Measurements from ENCODE around the gene PALM3.
"Not testable (repeated sequence)": the region's sequence is repeated elsewhere in the genome, so short reads cannot be mapped to it uniquely, and the experiment has no call there.

PALM3 gene

DNA sequence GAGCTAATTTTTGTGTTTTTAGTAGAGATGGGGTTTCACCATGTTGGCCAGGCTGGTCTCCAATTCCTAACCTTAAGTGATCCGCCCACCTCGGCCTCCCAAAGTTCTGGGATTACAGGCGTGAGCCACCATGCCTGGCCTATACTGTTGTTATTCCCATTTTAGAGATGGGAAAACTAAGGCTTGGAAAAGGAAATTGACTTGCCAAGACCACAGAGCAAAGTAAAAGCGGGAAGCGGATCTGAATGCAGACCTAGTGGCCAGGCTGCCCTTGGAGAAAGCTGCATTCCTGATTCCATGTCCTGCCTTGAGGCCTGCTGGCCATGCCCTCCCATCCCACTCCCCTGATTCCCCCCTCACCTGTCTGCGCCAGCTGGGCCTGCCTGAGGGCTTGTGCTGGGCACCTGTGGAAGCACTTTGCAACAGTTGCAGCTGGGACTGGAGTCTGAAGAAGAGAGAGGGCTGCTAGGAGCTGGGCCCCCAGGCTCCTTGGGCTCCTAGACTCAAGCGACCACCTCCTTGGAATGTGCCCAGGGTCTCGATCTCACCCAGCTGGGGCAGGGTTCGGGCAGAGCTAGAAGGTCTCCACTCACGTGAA is 5.7 kb downstream of the PALM3 start:
- ATAC-seq (no peak), DNase-seq (no peak)
- H3K4me3 Mint-ChIP-seq = no peak overlapping the region
- peaks cover 40% of the 10 kb centered on the region for H3K4me1 Mint-ChIP-seq
- H3K27me3 Mint-ChIP-seq = peaks cover 46% of the 10 kb centered on the region
- H3K9me3 Mint-ChIP-seq = peaks cover 0 to 7% of the 10 kb centered on the region in 2 donors
- no peak overlapping the region for H3K27ac Mint-ChIP-seq

DNA sequence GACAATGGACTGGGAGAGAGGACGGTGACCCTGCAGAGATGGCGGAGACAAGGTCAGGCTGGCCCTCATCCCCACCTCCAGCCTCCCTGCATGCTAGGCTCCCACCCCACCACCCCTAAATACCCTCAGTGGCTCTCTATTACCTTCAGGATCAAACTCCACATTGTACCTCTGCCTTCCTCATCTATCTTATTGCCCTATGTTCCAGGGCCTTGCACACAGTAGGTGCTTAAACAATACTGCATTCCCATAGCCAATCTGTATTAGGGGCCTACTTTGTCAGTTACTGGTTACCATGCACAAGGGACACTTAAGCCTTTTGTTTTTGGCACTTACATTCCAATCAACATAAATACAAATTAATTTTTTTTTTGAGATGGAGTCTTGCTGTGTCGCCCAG is 6.5 kb downstream of the PALM3 start:
- H3K27ac Mint-ChIP-seq = no peak overlapping the region
- ATAC-seq = no peak

DNA sequence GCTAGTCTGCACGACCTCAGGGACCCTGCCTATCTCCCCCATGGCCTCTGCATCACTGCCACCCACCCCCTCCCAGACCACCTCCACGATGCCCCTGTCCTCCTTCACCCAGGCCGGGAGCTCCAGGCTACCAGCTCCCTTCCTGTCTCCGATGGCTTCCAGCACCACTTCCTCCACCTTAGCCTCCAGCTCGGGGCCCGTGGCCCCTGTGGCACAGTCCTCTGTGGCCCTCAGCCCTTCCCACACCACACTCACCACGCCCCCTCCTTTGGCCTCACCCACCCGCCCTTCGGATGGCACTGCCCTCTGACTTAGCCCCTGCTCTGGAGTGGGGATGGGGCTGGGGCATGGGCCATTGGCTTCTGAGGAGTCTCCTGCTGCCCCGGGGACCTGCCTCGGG is 7.2 kb downstream of the PALM3 start:
- Mint-ChIP-seq H3K27ac (no peak overlapping the region), H3K9me3 (peaks cover 0 to 7% of the 10 kb centered on the region in 2 donors), H3K27me3 (peaks cover 32% of the 10 kb centered on the region), H3K4me1 (peaks cover 38% of the 10 kb centered on the region), H3K4me3 (no peak overlapping the region)
- no peak for DNase-seq
- peak; percentile 27 for ATAC-seq

More for the DNA sequence above, 6.5 kb downstream of the PALM3 start:
- Mint-ChIP-seq H3K4me1 (peaks cover 40% of the 10 kb centered on the region), H3K9me3 (peaks cover 0 to 7% of the 10 kb centered on the region in 2 donors), H3K4me3 (no peak overlapping the region), H3K27me3 (peaks cover 39% of the 10 kb centered on the region)
- no peak for DNase-seq

DNA sequence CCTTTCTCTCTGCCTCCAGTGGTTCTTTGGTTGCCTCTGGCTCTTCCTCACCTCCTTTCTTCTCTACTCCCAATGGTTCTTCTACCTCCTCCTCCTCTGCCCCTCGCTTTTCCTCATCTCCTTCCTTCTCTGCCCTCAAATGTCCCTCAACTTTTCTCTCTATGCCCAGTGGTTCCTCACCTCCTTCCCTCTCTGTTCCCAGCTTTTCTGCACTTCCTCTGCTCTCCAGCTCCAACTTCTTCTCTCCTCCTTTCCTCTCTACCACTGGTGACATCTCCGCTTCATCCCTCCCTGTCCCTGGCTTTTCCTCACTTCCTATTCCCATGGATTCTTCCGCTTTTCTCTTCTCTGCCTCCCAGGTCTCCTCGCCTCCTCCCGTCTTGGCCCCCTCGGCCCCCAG is 7.8 kb downstream of the PALM3 start:
- DNase-seq (no peak), ATAC-seq (no peak)
- Mint-ChIP-seq H3K27ac (peak overlapping the region in 1 of 2 donors; percentile 2), H3K4me1 (peaks cover 32% of the 10 kb centered on the region), H3K4me3 (no peak overlapping the region), H3K27me3 (peaks cover 26% of the 10 kb centered on the region), H3K9me3 (peaks cover 0 to 7% of the 10 kb centered on the region in 2 donors)

DNA sequence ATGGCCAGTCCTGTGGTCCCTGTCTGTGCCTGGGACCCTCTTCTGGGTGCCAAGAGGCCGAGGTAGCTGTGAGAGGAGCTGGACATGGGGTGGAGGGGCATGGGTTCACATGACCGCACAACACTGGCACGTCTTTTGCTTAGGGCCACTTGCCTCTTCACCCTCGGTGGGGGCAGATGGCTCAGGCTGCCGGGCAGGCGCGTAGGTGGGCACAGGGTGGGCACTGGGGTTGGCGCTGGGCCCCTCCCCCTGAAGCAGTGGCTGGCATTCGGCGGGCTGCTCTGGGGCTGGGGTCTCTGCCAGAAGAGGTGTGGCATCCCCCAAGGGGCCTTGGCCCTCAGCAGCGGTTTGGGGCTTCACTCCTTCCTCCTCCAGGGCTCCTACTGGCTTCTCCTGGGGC is 8.4 kb downstream of the PALM3 start:
- H3K27ac Mint-ChIP-seq = no peak overlapping the region
- DNase-seq = no peak
- H3K9me3 Mint-ChIP-seq = peaks cover 0 to 8% of the 10 kb centered on the region in 2 donors
- H3K4me1 Mint-ChIP-seq = peaks cover 29% of the 10 kb centered on the region
- H3K27me3 Mint-ChIP-seq = peaks cover 20% of the 10 kb centered on the region
- no peak overlapping the region for H3K4me3 Mint-ChIP-seq
- no peak for ATAC-seq

DNA sequence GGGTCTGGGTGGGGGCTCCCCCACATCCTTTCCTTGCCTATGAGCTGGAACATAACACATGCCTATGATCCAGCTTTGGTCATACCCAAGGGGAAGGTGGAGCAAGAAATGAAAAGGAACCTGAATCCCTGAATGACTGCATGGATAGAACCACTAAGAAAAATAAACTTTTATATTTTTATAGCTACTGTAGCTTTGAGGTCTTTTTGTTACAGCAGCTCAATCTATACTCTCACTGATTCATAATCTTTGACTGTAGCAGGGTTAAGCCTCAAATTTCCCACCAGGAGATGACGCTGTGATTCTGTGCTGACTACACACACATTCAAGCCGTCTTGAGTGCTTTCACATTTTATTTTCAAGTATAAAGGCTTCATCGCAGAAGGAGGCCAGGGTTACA is 8.8 kb downstream of the PALM3 start:
- no peak for DNase-seq
- Mint-ChIP-seq H3K27ac (no peak overlapping the region), H3K4me1 (peaks cover 27% of the 10 kb centered on the region), H3K9me3 (peaks cover 0 to 13% of the 10 kb centered on the region in 2 donors), H3K27me3 (peaks cover 15% of the 10 kb centered on the region), H3K4me3 (no peak overlapping the region)
- no peak for ATAC-seq

DNA sequence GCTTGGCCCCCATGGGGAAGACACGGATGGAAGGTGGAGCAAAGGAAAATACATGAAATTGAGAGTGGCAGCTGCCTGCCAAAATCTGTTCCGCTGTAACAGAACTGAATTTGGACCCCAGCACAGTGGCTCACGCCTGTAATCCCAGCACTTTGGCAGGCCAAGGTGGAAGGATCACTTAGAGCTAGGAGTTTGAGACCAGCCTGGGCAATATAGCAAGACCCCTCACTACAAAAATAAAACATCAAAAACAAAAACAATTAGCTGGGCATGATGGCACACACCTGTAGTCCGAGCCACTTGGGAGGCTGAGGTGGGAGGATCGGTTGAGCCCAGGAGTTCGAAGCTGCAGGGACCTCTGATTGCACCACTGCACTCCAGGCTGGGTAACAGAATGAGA is 9.4 kb downstream of the PALM3 start:
- no peak overlapping the region for H3K4me3 Mint-ChIP-seq
- peak overlapping the region in 1 of 2 donors; percentile 79 for H3K27ac Mint-ChIP-seq
- peaks cover 21% of the 10 kb centered on the region for H3K4me1 Mint-ChIP-seq
- ATAC-seq (no peak), DNase-seq (no peak)
- peaks cover 9% of the 10 kb centered on the region for H3K27me3 Mint-ChIP-seq
- H3K9me3 Mint-ChIP-seq = peaks cover 0 to 13% of the 10 kb centered on the region in 2 donors

DNA sequence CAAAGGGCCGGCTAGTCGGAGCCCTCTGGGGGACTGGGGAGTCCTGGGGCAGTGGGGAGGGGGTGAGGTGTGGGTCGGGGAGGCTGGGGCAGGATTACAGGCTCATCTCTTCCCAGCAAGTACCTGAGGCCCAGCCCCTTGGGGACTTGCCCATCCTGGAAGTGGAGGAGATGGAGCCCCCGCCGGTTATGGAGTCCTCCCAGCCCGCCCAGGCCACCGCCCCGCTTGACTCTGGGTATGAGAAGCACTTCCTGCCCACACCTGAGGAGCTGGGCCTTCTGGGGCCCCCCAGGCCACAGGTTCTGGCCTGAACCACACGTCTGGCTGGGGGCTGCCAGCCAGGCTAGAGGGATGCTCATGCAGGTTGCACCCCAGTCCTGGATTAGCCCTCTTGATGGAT is 9.9 kb downstream of the PALM3 start:
- no peak overlapping the region for H3K4me3 Mint-ChIP-seq
- ATAC-seq = no peak
- no peak for DNase-seq
- H3K27ac Mint-ChIP-seq = peak overlapping the region in 1 of 2 donors; percentile 79
- peaks cover 0 to 13% of the 10 kb centered on the region in 2 donors for H3K9me3 Mint-ChIP-seq
- H3K4me1 Mint-ChIP-seq = peaks cover 21% of the 10 kb centered on the region
- H3K27me3 Mint-ChIP-seq = peaks cover 4% of the 10 kb centered on the region

DNA sequence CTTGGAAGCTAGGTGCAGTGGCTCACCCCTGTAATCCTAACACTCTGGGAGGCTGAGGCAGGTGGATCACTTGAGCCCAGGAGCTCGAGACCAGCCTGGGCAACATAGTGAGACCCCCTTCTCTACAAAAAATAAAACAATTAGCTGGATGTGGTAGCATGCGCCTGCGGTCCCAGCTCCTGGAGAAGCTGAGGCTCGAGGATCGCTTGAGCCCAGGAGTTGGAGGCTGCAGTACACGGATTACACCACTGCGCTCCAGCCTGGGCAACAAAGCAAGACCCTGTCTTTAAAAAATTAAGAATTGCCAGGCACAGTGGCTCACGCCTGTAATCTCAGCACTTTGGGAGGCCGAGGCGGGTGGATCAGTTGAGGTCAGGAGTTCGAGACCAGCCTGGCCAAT is 10.9 kb downstream of the PALM3 start:
- Mint-ChIP-seq H3K4me1 (peaks cover 28% of the 10 kb centered on the region), H3K9me3 (peaks cover 0 to 13% of the 10 kb centered on the region in 2 donors)
- ATAC-seq, H3K27me3 Mint-ChIP-seq, DNase-seq, H3K4me3 Mint-ChIP-seq, H3K27ac Mint-ChIP-seq: not testable (repeated sequence)

DNA sequence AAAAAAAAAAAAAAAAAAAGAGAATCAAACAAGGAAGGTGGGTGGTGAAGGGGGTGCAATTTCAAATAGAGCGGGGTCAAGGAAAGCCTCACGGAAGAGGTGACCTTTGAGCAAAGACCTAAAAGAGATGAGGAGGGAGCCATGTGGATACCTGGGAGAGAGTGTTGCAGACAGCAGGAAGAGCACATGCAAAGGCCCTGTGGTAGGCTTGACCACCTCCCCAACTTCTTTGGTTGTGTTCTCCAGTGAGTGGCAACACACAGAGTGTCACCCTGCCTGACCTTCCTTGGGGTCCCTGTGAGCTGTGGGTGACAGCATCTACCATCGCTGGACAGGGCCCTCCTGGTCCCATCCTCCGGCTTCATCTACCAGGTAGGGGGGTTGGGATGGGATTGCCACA is 11.4 kb downstream of the PALM3 start:
- DNase-seq = no peak
- Mint-ChIP-seq H3K27me3 (no peaks in the 10 kb centered on the region), H3K27ac (peak overlapping the region in 1 of 2 donors; percentile 15), H3K4me3 (no peak overlapping the region), H3K4me1 (peaks cover 30% of the 10 kb centered on the region), H3K9me3 (peaks cover 0 to 13% of the 10 kb centered on the region in 2 donors)
- no peak for ATAC-seq

DNA sequence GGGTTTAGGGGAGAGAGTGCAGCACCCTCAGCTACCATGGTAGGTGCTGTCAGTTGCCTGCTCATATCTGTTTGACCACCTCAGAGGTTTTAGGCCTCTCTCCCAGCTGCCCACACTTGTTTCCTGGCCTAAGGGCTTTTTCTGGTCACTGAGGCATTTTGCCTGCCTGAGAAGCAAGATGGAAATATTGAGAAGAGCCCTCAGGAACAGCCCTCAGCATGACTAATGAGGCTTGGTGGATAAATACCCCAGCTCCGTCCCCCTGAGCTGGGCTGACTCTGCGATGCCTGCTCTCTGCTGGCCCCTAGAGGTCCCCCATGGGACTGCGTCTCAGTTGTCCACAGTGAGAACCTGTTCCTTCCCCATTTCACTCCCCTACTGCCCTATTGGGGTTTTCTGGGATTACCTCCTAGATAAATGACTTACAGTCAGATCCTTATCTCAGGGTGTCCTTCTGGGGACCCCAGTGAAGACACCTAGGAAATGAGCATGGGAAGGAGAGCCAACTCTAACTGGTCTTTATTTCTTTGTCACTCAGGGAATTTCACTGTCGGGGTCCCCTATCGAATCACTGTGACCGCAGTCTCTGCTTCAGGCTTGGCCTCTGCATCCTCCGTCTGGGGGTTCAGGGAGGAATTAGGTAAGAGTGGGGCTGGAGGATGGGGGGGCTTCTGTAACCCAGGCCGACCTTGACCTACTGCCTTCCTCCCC is 13.3 kb downstream of the PALM3 start:
- H3K4me3 Mint-ChIP-seq = no peak overlapping the region
- H3K27ac Mint-ChIP-seq = no peak overlapping the region
- peaks cover 25% of the 10 kb centered on the region for H3K4me1 Mint-ChIP-seq
- H3K9me3 Mint-ChIP-seq = peaks cover 0 to 13% of the 10 kb centered on the region in 2 donors
- ATAC-seq = peak; percentile 79
- no peaks in the 10 kb centered on the region for H3K27me3 Mint-ChIP-seq
- peak; percentile 73 to 76 for DNase-seq

DNA sequence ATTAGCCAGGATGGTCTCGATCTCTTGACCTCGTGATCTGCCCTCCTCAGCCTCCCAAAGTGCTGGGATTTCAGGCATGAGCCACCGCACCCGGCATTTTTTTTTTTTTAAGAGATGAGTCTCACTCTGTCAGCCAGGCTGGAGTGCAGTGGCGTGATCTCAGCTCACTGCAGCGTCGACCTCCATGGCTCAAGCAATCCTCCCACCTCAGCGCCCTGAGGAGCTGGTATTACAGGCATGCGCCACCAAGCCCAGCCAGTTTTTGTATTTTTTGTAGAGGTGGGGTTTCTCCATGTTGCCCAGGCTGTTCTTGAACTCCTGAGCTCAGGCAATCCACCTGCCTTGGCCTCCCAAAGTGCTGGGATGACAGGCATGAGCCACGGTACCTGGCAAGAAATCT is 14.0 kb downstream of the PALM3 start:
- H3K4me3 Mint-ChIP-seq, ATAC-seq, DNase-seq, H3K27ac Mint-ChIP-seq, H3K27me3 Mint-ChIP-seq: not testable (repeated sequence)
- Mint-ChIP-seq H3K9me3 (peaks cover 0 to 13% of the 10 kb centered on the region in 2 donors), H3K4me1 (peaks cover 25% of the 10 kb centered on the region)

DNA sequence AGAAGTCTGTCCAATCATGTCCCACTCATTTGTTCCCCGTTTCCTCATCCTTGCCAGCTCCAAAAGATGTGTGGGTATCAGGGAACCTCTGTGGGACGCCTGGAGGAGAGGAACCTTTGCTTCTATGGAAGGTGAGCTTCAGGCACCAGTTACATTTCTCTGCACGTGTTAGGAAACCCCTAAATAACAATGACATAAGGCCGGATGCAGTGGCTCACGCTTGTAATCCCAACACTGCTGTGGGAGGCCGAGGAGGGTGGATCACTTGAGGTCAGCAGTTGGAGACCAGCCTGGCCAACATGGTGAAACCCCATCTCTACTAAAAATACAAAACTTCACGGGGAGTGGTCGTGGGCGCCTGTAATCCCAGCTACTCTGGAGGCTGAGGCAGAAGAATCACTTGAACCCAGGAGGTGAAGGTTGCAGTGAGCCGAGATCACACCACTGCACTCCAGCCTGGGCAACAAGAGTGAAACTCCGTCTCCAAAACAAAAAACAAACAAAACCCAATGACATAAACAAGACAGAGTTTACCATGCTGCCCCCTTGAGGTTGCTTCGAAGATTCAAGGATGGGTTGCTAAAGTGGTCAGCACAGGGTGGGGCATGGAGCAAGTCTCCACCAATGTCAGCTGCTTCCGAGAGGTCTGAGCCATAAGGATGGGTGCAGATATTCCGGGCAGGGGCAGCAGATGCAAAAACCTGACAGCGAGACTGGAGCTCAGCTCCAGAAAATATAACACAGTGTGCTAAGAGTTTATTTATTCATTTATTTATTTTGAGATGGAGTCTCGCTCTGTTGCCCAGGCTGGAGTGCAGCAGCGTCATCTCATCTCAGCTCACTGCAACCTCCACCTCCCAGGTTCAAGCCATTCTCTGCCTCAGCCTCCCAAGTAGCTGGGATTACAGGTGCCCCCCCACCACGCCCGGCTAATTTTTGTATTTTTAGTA is 18.9 kb downstream of the PALM3 start:
- H3K4me3 Mint-ChIP-seq, H3K9me3 Mint-ChIP-seq, H3K27me3 Mint-ChIP-seq: not testable (repeated sequence)
- DNase-seq = peak in 1 of 2 donors; percentile 39
- H3K27ac Mint-ChIP-seq = peak overlapping the region in 1 of 2 donors; percentile 86
- peaks cover 17% of the 10 kb centered on the region for H3K4me1 Mint-ChIP-seq
- peak; percentile 64 for ATAC-seq

DNA sequence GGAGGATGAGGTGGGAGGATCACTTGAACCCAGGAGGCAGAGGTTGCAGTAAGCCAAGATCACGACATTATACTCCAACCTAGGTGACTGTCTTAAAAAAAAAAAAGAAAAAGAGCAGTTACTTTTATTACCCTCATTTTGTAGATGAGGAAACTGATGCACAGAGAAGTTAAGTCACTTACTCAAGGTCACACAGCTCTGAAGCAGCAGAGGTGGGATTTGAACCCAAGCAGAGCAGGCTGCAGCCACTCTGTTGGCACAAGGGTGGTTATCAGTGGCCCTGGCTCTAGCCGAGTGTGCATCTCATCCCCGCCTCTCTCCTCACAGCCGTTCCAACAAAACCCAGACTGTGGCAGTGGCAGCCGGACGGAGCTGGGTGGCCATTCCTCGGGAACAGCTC is 22.7 kb downstream of the PALM3 start:
- no peaks in the 10 kb centered on the region for H3K9me3 Mint-ChIP-seq

DNA sequence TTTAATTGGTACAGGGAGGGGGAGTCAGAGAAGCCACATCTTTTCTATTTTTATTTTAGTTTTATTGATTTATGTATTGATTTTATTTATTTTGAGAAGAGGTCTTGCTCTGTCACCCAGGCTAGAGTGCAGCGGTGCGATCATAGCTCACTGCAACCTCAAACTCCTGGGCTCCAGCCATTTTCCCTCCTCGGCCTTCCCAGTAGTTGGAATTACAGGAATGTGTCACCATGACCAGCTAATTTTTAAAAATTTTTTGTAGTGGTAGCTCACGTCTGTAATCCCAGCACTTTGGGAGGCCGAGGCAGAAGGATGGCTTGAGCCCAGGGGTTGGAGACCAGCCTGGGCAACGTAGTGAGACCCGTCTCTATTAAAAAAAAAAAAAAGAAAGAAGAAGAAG is 26.2 kb downstream of the PALM3 start:
- Mint-ChIP-seq H3K27me3 (no peaks in the 10 kb centered on the region), H3K9me3 (no peaks in the 10 kb centered on the region), H3K27ac (no peak overlapping the region), H3K4me1 (peaks cover 47% of the 10 kb centered on the region), H3K4me3 (no peak overlapping the region)
- no peak for ATAC-seq
- no peak for DNase-seq

More for the DNA sequence above, 22.7 kb downstream of the PALM3 start:
- ATAC-seq (no peak), DNase-seq (no peak)
- peak overlapping the region in 1 of 2 donors; percentile 69 for H3K27ac Mint-ChIP-seq
- H3K27me3 Mint-ChIP-seq = no peaks in the 10 kb centered on the region
- no peak overlapping the region for H3K4me3 Mint-ChIP-seq
- peaks cover 22% of the 10 kb centered on the region for H3K4me1 Mint-ChIP-seq

Data from stimulated activated naive CD8-positive, alpha-beta T cell treated with anti-CD3 and anti-CD28 coated beads, Interleukin-15, amount 100 ng/mL, for 72 hours (primary cell).